SIG-M5 treated with dmso at 0.1 percent for 504 hours (cell line): ENCODE measurements around the gene PPM1K.

Experiments used
- DNase-seq: peaks from one replicate; lab custom pipeline; 2025; ENCODE audit not compliant: unreplicated experiment; lab: John Stamatoyannopoulos, UW

PPM1K gene

GRCh38 chr4:88277711-88278225, 6.6 kb downstream of the PPM1K start:
- no peak for DNase-seq

DNA sequence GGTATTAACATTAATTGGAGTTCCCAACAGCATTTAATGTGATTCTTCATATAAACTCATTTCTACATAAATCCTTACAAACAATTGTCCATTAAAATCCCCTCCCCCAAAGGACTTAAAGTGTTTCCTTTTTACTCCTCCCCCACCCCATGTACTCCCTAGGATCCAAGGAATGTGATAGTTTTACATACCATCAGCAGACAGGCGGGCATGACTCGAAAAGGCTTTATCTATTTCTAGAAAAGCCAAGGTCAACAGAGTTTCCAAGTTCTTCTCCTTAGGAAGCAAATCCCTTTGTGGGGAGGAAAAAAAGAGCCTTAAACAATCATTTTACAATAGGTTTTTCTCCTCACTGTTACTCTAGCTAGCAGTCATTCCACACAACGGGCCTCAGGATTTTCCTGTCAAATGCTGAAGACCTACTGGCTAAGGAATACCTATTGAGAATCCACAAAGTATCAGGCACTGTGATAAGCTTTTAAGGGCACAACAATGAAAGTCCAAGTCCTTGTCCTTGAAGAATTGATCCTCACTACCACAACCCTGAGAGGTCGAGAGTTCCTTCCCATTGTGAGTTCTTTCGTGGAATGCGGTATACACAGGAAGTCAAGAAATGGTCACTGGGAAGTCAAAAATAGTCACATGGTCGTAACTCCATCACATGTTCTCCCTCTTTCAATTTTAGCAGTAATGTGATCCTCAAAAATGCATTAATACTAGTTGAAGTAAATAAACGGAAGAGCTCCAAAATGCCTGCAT, 7.2 kb downstream of the PPM1K start:
- DNase-seq, result no peak

- no peak for DNase-seq
Observed at GRCh38 chr4:88275949-88276515, 8.3 kb downstream of the PPM1K start.

- DNase-seq, result peak; percentile 74
Observed at GRCh38 chr4:88275516-88275915, 8.8 kb downstream of the PPM1K start.

GRCh38 chr4:88268913-88269312, 15.4 kb downstream of the PPM1K start:
- no peak for DNase-seq

DNA sequence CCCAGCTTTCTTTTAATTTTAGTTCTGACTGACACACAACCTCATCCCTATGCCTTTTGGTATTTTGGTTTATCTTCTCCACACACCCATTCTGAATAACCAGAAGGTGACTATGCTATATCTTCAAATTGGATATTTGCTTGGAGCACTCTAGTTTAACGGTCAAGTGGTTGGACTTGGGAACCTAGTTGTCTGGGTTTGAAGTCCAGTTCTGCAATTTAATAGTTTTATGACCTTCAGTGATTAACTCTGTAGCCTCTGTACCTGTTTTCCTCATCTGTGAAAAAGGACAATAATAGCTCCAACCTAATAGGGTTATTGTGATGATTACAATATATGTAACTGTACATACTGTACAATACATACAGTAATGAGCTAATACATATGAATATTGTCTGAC, 20.0 kb downstream of the PPM1K start:
- no peak for DNase-seq

GRCh38 chr4:88257726-88258125, 26.6 kb downstream of the PPM1K start:
- DNase-seq, result no peak

- no peak for DNase-seq
Observed at GRCh38 chr4:88255111-88255510, 29.2 kb downstream of the PPM1K start.

DNA sequence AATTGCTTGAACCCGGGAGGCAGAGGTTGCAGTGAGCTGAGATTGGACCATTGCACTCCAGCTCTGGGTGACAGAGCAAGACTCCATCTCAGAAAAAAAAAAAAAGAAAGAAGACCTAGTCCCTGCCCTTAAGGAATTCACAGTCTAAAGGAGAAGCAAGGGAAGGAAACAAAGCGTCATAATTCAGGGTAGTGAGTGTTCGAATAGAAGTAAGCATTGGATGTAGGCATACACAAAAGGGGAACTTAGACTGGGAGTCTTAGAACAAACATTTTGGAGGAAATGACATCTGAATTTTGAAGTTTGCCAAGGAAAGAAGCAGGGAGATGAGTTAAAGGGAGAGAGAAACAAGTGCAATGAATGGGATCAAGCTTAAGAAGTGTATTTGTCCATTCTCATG, 32.4 kb downstream of the PPM1K start:
- no peak for DNase-seq

GRCh38 chr4:88247148-88247547, 37.2 kb downstream of the PPM1K start:
- DNase-seq, result no peak

- no peak for DNase-seq
Observed at GRCh38 chr4:88246600-88246999, 37.8 kb downstream of the PPM1K start.

- DNase-seq, result no peak
Observed at GRCh38 chr4:88244816-88245579, 39.4 kb downstream of the PPM1K start.

DNA sequence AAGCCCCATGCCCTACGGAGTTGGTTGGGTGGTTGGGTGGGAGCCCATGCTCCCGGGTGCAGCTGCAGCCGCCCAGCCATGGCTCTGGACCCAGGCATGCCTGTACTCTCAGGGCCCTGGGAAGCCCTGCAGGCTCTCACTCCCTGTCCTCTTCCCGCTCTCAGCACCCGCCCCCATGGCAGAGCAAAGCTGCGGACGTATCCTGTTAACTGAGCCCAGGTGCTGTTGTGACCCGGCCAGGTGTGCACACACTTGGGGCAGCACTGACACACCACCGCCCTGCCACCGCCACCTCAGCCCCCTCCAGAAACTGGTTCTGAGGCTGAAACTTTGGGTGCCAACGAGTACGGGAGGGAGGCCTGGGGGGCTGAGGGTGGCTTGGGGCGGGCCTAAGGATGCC, 40.3 kb downstream of the PPM1K start:
- no peak for DNase-seq

GRCh38 chr4:88242144-88242543, 42.2 kb downstream of the PPM1K start:
- DNase-seq, result no peak

DNA sequence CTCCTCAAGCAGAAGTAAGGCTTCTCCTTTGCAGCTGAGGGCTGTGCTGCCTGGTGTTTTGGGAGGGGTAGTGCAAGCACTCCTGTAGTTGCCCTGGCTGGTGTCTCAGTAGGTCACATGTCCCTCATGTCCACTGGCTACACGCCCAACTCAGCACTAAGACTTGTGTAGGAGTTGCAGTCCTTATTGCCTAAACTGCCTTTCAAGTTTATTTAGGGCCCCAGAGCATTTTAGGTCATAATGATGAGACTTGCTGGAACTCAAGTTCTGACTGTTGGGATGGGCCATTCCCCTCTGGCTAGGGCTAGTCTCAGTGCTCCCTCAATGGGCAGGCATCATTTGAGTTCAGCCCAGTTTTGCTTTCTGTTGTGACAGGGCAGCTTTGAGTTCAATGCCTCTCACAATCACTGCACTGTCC, 44.1 kb downstream of the PPM1K start:
- DNase-seq, result no peak

GRCh38 chr4:88230969-88231771, 53.2 kb downstream of the PPM1K start:
- no peak for DNase-seq

- no peak for DNase-seq
Observed at GRCh38 chr4:88230461-88230891, 53.9 kb downstream of the PPM1K start.

GRCh38 chr4:88227734-88228133, 56.6 kb downstream of the PPM1K start:
- no peak for DNase-seq

DNA sequence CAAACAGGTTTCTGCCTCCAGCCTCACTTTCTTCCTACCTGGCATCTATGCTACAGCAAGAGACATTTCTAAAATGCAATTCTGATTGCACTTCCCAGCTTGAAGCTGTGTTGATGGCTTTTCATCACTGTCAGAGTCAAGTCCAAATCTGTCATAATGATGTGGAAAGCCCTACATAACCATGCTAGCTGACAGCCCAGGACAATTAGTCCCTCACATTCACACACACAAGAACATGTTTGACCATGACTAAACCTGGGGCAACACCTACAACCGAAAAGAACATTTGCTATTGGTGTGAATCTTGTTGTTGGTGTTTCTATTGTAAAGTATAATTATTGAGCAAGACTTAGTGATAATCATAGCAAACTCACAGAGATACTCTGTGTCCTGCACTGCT, 58.2 kb downstream of the PPM1K start:
- DNase-seq, result no peak

- DNase-seq, result no peak
Observed at GRCh38 chr4:88225232-88226105, 58.9 kb downstream of the PPM1K start.
